Skin of body (tissue), 2 donors: ENCODE measurements around the gene RRAD. TPM values are rescaled to one million over a fixed set of nuclear protein-coding genes. Genes with fewer than 3 reads are reported as not detected.
"Not testable (repeated sequence)": the region's sequence is repeated elsewhere in the genome, so short reads cannot be mapped to it uniquely, and the experiment has no call there.

Experiments
- DNase-seq: peaks from one replicate; lab custom pipeline; 2025; lab: John Stamatoyannopoulos, UW
- total RNA-seq: library from RNA; depleted of rRNA; stranded (reverse); fragments of >200 nt; gene quantifications from one replicate; pipeline ENCODE4 v1.2.3, GENCODE V29; 2014

Gene RRAD
- total RNA-seq, 1 donor from 2014 or later, result 2.8 TPM

DNA sequence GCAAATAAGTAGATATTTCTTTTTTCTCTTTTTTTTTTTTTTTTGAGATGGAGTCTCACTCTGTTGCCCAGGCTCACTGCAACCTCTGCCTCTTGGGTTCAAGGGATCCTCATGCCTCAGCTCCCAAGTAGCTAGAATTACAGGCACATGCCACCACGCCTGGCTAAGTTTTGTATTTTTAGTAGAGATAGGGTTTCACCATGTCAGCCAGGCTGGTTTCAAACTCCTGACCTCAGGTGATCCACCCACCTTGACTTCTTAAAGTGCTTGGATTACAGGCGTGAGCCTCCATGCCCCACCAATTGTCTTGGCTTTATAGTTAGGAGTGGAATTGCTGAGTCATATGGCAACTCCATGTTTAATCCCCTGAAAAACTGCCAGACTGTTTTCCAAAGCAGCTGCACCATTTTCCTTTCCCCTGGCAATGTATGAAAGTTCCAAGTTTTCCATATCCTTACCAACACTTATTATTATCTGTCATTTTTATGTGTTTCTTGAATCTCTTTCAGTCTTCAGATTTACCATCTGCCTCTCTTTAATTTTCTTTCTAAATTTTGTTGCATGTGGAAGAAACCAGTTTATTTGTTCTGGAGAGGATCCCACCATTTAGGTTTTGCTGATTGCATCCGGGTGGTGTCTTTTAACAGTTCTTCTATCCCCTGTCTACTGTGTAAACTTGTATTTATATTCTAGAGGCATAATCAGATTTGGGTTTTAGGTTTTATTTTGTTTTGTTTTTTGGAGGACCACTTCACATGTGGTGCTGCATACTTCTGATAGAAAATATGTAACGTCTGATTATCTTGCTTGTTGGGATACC is 25.8 kb upstream of the RRAD start:
- no peak for DNase-seq

GRCh38 chr16:66950437-66950836 is 25.1 kb upstream of the RRAD start:
- DNase-seq, result no peak

GRCh38 chr16:66949472-66949871 is 24.1 kb upstream of the RRAD start:
- no peak for DNase-seq

DNA sequence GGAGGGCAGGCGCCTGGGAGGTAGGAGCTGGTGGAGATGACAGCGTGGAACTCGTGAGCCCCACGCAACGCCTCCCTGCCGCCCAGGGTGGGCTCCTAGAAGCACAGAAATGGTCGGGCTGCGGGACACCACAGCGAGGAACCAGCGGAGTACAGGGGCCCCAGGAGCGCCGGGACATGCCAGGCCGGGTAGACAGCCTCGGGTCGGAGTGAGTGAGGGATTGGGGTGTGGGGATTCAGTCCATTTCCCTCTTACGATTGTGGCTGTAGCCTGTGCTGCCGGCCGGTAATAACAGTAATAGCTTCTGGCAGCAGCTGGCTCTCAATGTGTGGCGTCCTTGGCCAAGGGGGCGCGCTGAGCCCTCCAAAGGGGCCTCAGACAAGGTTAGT is 23.5 kb upstream of the RRAD start:
- no peak for DNase-seq

GRCh38 chr16:66948134-66948836 is 22.9 kb upstream of the RRAD start:
- no peak for DNase-seq

- peak; percentile 69 for DNase-seq
Observed at GRCh38 chr16:66947302-66948065, 22.1 kb upstream of the RRAD start.

- DNase-seq, result no peak
Observed at GRCh38 chr16:66946974-66947301, 21.6 kb upstream of the RRAD start.

GRCh38 chr16:66946541-66946940 is 21.2 kb upstream of the RRAD start:
- DNase-seq, result no peak

DNA sequence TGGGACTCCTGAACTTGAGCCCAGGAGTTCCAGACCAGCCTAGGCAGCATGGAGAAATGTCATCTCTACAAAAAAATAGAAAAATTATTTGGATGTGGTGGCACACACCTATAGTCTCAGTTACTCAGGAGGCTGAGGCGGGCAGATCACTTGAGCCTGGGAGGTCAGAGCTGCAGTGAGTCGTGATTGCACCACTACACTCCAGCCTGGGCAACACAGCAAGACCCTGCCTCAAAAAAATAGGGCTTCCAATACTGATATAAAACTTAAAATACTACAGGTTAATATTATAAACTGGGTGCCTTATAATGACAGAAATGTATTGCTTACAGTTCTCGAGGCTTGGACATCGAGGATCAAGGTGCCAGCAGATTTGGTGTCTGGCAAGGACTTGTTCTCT is 20.6 kb upstream of the RRAD start:
- no peak for DNase-seq

DNA sequence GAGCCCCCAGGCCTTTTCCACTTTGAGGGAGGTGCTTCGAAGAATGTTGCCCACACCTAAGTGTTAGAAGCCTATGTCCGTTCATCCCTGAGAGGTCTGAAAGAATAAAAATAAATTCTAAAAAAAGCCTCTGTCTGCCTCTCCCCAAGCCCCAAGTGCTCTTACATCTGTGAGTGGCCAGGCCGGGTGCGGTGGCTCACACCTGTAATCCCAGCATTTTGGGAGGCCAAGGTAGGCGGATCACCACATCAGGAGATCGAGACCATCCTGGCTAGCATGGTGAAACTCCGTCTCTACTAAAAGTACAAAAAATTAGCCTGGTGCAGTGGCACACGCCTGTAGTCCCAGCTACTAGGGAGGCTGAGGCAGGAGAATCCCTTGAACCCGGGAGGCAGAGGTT is 19.6 kb upstream of the RRAD start:
- DNase-seq, result not testable (repeated sequence)

GRCh38 chr16:66944054-66944441 is 18.7 kb upstream of the RRAD start:
- no peak for DNase-seq

GRCh38 chr16:66943426-66944053 is 18.2 kb upstream of the RRAD start:
- no peak for DNase-seq

DNA sequence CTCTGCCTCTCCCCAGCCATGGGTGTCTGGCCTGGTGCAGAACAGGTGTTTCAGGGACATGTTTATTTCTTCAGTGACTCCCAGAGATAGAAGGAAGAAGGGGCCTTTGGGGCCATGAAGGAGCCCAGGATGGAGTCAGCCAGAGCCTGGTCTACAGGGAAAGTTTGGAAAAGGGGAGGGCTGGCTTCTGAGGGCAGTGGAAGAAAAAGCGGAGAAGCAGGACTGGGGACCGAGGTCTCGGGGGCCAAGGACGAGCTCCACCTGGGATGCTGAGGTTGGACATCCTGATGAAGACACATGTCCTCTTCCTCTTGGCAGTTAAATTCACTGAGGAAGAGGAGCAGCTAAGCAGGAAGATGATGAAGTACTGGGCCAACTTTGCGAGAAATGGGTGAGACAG is 17.6 kb upstream of the RRAD start:
- no peak for DNase-seq

DNA sequence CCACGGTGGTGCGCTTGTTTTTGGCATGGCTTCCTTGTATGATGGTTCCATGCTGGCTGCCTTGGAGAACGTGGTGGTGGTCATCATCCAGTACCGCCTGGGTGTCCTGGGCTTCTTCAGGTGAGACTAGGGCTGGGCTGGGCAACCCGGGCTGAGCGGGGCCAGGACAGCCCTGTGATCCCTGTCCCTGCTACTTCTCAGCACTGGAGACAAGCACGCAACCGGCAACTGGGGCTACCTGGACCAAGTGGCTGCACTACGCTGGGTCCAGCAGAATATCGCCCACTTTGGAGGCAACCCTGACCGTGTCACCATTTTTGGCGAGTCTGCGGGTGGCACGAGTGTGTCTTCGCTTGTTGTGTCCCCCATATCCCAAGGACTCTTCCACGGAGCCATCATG is 14.9 kb upstream of the RRAD start:
- no peak for DNase-seq

DNA sequence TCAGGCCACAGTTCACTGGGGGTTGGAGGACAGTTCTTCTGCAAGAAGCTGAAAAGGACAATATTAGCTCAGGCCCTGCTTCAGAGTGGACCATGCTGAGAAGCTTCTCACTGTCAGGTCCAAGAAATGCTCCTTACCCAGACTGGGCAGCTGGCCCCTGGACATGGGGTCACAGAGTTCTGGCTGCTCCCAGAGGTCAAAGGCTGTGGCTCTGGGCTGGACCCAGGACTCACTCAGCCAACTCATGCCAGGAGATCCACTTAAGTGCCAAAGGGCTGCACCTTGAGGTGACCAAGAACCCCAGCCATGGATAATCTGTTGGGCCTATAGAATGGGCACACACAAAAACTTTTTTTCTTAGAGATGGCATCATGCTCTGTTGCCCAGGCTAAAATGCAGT is 14.0 kb upstream of the RRAD start:
- no peak for DNase-seq

DNA sequence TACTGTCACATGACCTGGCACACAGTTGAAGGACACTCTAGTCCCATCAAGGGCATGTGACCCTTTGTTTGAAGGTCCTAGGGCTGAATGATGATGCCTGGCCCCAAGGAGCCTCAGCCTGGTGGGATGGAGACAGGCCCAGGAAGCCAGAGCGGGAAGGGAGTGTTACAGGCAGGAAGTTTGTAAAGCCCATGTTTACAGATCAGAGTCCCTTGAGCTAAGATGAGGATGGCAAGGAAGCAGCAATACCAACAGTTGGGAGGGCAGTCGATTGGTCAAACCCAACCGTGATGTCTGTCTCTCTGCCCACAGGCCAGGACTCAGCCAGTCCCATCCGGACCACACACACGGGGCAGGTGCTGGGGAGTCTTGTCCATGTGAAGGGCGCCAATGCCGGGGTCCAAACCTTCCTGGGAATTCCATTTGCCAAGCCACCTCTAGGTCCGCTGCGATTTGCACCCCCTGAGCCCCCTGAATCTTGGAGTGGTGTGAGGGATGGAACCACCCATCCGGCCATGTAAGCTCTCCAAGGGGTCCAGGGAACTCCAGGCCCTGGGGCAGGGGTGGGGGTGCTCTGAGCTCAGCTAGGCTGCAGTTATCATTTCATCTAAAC is 12.5 kb upstream of the RRAD start:
- no peak for DNase-seq

DNA sequence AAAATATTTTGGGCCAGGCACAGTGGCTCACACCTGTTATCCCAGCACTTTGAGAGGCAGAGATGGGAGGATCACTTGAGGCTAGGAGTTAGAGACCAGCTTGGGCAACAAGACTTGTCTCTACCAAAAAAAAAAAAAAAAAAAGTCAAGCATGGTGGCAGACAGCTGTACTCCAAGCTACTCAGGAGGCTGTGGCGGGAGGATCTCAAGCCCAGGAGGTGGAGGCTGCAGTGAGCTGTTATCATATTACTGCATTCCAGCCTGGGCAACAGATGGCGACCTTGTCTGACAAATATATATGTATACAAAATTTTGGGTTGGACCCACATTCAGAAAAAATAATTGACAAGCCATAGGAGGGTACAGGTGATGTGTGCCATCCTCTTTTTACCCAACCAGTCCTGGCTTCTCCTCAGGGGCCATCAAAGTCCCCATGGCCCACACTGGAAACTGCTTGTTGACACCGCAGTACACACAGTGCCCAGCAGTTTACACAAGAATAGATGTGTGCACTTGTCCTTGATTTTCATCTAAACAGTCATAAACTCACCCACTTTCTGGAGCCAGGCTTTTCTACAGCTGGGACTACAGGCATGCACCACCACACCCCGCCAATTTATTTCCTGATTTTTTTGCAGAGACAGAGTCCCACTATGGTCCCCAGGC is 11.7 kb upstream of the RRAD start:
- no peak for DNase-seq

DNA sequence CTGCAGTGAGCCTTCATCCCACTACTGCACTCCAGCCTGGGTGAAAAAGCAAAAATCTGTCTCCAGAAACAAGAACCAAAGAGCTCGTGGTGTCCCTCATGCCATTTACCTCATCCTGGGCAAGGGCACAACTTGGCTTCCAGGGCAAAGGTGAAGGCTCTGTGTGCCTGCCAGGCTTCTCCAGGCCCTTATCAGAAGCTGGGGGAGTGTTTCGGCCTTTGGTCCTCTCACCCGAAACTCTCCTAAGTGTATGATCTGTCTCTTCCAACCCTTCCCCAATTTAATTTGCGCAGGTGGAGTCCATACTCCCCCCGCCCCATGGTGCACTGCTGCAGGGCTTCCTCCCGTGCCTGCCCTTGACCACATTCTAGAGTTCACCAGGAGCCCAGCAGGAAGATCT is 11.1 kb upstream of the RRAD start:
- DNase-seq, result no peak

- DNase-seq, result no peak
Observed at GRCh38 chr16:66935314-66936011, 10.1 kb upstream of the RRAD start, which contains the start of gene CES2. CES2 (plus strand) TSS chr16:66935516; CDS start chr16:66935636, 120 bp downstream.

GRCh38 chr16:66934839-66935313 is 9.5 kb upstream of the RRAD start:
- DNase-seq, result not testable (repeated sequence)
